CD4-positive, alpha-beta T cell treated with Interleukin-12 subunit alpha and Interleukin-12 subunit beta, for 1 hour (primary cell): ENCODE measurements around the gene PCDH12.
A peak's percentile ranks its signal among the peaks of the same experiment; 100 is the strongest.
"Not testable (repeated sequence)": the region's sequence is repeated elsewhere in the genome, so short reads cannot be mapped to it uniquely, and the experiment has no call there.

Source experiments
- DNase-seq: peaks from one replicate; pipeline ENCODE4 v3.0.0-alpha.2; 2020

Gene PCDH12

GRCh38 chr5:141935538-141935937 is 22.5 kb downstream of the PCDH12 start:
- DNase-seq, result no peak

- DNase-seq, result no peak
Measured at GRCh38 chr5:141934099-141934844, 23.7 kb downstream of the PCDH12 start.

DNA sequence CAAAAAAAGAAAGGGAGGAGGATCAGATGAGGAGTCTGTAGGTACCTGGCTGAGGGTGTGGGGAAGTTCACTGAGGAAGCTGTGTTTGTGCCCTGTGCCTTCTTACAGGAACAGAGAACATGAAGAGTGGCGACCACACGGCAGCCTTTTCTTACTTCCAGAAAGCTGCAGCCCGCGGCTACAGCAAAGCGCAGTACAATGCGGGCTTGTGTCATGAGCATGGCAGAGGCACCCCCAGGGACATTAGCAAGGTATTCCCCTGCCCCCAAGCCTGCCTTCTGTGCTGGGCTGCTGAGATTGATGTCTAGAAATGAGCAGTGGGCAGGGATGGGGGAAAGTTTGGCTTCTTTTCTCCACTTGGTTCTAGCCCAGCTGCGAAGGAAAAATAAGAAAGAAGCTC is 24.9 kb downstream of the PCDH12 start:
- DNase-seq, result no peak

- no peak for DNase-seq
Measured at GRCh38 chr5:141931694-141932093, 26.3 kb downstream of the PCDH12 start.

- DNase-seq, result no peak
Measured at GRCh38 chr5:141929398-141930058, 28.5 kb downstream of the PCDH12 start.

DNA sequence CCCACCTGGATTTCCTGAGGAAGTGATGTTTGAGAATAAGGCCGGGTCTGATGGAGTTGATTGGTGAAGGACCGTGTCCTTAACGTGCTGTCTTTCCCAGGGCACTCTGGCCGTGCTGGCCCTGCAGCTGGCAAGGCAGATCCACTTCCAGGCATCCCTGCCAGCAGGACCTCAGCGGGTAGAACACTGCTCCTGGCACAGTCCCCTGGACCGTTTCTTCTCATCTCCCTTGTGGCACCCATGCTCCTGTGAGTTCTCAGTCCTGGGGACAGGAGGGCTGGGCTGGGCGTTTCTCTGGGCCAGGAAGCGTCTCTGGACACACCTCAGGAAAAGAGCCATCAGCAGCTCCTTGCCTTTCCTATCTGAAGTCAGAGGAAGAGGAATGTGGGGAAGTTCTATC is 30.0 kb downstream of the PCDH12 start:
- DNase-seq, result no peak

DNA sequence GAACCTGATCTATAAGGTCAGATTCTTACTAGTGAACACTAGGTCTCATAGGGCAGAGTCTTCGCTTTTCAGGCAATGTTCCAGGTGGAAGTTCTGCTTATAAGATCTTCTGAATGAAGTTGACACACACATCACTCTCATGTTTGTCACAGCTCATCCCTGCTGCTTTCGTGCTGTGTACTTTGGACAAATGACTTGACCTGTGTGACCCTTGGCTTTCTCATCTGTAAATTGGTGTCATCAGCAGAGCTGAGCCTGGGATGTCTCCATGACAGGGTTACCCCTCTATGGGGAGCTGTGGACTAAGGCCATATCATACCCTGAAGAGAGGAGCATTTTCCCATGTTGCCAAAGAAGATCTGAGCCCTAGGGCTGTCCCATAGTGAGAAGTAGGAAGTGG is 31.6 kb downstream of the PCDH12 start:
- no peak for DNase-seq

DNA sequence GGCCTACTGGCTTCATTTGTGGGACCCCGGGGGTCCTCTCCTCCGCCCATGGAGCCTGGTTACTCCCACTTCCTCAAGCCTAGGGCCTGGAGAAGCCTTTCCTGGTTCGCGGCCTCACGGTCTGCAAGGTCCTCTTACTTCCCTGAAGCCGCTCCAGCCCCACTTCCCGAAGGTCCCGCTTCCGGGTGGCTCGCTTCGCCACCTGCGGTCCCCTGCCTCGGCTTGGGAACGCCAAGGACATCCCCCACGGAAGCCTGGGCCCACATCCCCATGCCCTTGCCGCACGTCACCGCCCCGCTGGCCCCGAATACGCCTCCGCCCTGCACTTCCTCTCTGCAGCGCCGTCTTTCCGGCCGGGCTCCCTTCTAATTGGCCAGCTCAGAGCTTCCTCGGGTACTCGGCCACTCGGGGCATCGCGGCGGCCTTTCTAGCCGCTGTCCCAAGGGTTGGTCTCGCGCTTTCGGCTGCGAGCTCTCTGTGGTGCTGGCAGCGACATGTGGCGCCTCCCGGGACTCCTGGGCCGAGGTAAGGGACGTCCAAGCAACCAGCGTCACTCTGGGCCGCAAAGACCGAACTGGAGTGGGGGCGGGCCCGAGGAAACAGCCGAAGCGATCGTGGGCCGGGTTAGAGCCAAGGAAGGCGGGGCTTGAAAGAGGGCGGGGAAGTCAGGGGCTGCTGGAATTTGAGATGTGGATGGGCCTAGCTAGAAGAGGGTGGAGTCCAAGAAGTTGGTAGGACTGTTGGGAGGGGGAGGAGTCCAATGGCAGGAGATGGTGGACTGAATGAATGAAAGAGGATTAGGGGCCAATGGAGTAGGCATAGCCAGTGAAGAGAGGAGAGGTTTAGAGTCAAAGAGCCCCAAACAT is 34.3 kb downstream of the PCDH12 start, which contains the start of gene DELE1:
Gene DELE1, plus strand, starts transcription at position 424 of the 866 bp plus-strand sequence. Its CDS starts 71 bp downstream, at position 495.
- DNase-seq, result peak; percentile 90

- not testable (repeated sequence) for DNase-seq
Measured at GRCh38 chr5:141922827-141923447, 35.1 kb downstream of the PCDH12 start.

GRCh38 chr5:141920771-141921170 is 37.2 kb downstream of the PCDH12 start:
- DNase-seq, result no peak

GRCh38 chr5:141919218-141920119 is 38.5 kb downstream of the PCDH12 start:
- DNase-seq, result no peak

- no peak for DNase-seq
Measured at GRCh38 chr5:141917760-141918159, 40.2 kb downstream of the PCDH12 start.

- DNase-seq, result no peak
Measured at GRCh38 chr5:141916522-141916921, 41.5 kb downstream of the PCDH12 start.

- DNase-seq, result no peak
Measured at GRCh38 chr5:141915881-141916336, 42.1 kb downstream of the PCDH12 start.

- no peak for DNase-seq
Measured at GRCh38 chr5:141914797-141915196, 43.2 kb downstream of the PCDH12 start.

GRCh38 chr5:141914199-141914743 is 43.7 kb downstream of the PCDH12 start:
- DNase-seq, result peak; percentile 6

DNA sequence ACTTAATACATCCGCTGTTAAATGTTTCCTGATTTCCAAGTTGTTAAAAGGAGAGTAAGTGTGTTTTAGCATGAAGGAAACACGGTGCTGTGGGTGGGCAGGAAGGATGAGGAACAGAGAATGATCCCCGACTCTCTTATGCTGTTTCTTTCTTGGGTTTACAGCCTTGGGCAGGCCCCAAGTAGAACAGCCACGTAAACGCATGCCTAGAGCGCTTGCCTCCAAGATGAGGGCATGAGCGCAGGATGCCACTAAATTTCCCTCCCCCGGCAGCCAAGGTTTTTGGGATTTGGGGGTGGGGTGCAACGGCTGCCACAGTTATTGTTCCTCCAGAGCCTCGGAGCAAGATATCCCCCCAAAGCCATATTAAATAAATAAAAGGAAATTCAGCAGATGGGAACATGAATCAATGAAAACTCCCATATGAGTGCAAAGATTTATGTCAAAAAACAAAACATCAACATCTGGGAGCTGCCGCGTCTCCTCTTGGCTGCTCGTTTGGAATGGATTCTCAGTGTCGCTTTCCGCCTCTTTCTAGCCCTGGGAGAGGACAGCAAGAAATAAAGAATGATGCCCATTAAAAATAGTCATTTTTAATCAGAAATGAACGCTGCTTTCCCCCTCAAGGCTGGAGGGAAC is 44.3 kb downstream of the PCDH12 start:
- DNase-seq, result no peak

GRCh38 chr5:141910271-141910673 is 47.7 kb downstream of the PCDH12 start:
- DNase-seq, result no peak

GRCh38 chr5:141909212-141909611 is 48.8 kb downstream of the PCDH12 start:
- DNase-seq, result no peak

DNA sequence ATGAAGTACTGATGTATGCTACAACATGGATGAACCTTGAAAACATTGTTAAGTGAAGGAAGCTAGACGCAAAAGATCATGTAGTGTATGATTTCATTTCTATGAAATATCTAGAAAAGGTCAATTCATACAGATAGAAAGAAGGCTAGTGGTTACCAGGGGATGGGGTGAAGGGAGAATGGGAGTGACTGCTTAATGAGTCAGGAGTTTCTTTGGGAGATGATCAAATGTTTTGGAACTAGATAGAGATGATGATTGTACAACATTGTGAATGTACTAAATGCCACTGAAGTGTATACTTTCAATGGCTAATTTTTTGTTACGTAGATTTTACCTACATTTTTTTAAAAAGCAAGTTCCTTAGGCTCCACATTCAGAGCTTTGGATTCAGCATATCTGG is 49.2 kb downstream of the PCDH12 start:
- no peak for DNase-seq

- DNase-seq, result no peak
Measured at GRCh38 chr5:141906972-141907371, 51.0 kb downstream of the PCDH12 start.
